Activated CD8-positive, alpha-beta memory T cell treated with anti-CD3 and anti-CD28 coated beads for 4 hours (primary cell): ENCODE measurements around the gene EGR4.
A peak's percentile ranks its signal among the peaks of the same experiment; 100 is the strongest.

Experiments used
- DNase-seq, 2 donors: peaks; one replicate each; pipeline ENCODE4 v3.0.0-alpha.2; 2020; ENCODE audit warnings: low read depth in 2 of 2

EGR4 gene

DNA sequence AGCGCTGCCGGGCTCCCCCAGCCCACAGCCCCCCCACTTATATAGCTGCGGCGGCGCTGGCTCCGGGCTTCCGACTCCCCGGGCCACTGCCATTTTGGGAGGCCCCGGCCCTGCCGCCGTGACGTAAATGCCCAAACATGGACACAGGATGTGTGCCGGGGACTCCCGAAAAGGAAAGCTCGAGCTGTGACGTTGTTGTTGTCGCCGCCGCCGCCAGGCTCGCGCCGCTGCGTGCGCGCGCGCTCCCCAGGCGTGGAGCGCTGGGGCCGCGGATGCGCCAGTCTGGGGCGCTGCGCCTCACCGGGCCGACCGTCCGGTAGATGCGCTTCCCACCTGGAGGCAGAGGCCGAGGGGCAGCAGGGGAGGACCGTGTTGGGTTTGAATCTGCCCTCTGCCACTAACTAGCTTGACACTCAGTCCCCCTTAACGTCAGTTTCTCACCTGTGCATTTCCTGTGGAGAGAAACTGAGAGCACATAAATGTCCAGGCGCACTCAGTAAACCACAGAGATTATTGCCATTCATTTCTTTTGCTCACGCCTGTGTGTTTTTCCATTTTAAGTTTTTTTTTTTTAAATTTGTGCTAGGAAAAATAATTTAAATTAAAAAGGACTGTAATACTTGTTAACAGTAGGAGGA, at the start of gene EGR4:
Gene EGR4, minus strand, starts transcription at position 15 of the 638 bp plus-strand sequence. CDS start 231 bp downstream, outside the sequence.
- peak; percentile 73 to 87 for DNase-seq

DNA sequence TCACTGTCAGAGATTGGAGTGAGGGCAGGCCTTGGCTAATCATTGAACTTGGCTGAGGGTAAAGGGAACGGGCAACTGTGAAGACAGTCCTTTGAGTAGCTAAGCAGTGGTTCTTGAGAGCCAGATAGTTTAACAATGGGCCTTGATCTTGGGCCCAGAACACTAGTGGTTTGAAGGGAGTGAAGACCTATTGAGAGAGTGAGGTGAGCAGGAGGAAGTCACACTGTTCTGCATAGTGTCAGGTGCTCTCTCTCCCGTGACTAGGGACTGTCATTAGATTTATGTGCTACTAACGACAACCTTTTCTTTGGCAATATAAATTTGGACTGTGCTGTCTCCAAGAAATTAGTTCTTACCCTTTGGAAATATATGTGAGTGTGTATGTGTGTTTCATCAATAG, 47.7 kb upstream of the EGR4 start:
- DNase-seq, result no peak

DNA sequence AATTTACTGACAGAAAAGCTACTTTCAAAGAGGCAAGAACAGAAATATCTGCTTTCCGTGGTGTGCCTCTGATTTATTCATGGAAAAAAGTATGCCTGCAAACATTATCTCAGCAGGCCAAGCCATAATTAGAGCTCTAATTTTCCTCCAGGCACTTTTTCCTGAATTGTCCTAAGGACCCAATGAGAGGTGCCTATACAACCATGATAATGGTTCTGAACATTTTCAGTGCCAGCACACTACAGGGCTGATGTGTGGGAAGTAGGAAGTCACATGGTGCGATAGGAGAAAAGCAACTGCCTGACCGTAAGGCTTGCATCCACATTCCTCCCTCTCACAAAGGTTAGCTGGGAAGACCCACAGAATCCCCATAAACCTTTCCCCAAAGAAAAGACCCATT, 45.9 kb upstream of the EGR4 start:
- no peak for DNase-seq

GRCh38 chr2:73337828-73338227, 44.5 kb upstream of the EGR4 start:
- DNase-seq, result no peak

GRCh38 chr2:73334620-73335019, 41.3 kb upstream of the EGR4 start:
- no peak for DNase-seq

DNA sequence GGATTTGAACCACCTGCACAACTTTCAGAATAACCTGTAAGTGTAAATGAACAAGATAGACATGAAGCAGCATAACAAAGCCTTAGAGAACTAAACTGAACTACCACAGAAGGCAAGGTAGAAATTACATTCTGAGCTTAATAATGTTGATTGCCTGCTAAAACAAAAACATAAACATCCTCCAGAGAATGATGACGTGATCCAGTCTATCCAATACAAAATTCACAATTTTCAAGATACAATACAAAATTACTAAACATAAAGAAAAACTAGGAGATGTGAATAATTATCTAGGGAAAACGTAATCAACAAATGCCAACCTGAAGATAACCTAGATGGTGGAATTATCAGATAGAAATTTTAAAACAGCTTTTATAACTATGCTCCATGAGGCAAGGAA, 40.7 kb upstream of the EGR4 start:
- no peak for DNase-seq

- no peak for DNase-seq
Measured at GRCh38 chr2:73333564-73333963, 40.2 kb upstream of the EGR4 start.

DNA sequence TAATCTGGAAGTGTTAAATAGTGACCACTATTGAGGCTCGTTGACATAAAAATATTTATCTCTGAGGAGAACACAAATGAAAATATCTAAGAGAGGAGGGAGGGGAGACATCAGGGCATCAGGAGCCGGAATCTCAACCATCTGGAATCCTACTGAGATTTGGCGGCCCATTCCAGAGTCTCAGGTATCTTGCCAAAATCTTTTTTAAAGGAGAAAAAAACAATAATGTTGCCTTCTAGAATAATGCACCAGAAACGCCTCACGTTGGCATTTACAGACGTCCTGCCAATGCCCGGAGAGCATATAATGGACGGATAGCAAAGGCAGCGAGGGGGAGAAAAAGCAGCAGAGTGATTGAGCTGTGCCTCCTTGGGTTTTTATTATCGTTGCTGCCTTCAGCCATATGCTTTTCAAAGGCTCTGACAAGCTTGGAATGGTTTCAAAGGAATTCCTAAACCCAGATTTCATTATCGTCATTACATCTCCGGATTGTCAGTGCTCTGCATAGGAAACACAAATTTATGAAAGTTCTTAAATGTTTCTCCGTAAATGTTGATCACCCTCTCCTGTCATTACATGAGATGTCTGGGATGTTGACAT, 30.9 kb upstream of the EGR4 start:
- no peak for DNase-seq

DNA sequence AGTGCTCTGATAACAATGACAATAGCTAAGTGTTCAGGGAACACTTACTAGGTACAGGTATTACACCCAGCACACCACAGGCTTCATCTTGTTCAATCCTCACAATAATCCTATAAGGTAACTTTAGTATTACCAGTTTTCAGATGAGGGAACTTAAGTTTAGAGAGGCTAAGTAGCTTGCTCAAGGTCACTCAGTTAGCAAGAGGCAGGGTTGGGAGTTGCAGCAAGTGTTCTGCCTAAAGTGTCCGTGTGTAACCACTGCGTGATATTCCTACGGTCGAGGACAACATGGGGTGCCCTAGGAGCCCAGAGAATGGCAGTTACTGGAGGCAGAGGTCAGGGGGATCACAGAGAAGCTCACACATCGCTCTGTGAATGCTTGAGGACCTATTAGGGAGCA, 30.2 kb upstream of the EGR4 start:
- no peak for DNase-seq

DNA sequence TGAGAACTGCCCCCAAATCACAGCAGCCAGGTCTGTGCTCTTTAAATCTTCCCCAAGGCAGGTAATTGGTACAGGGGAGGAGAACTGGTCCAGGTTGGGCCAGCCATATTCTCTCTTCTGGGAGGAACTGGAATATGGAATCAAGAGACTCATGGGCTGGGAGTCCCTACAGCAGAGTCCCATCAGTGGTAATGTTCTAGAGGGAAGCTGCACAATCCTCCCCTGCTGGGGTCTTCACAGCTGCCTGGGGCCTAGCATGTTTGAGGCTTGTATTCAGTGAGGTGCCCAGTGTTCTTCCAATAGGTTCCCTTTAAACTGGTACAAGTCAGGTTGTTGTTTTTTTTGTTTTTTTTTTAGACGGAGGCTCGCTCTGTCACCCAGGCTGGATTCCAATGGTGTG, 21.1 kb upstream of the EGR4 start:
- no peak for DNase-seq

DNA sequence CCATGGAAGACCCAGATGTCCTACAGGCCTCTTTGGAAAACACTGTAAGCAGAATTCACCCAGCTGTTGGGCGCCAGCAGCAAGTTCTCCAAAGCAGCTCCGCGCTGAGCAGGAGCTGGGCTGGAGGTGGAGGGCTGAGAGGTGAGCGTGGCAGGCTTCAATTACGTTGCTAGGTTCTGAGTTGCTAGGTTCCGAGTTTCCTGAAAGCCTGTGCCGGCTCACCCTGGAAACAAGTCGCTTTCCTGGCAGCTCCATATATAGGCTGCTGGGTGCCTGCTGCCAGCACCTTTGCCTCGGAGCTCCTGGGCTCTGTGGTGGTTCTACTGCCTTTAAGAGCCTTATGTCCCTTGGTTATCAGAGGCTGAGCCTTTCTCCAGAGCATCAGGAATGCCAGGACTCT, 14.4 kb upstream of the EGR4 start:
- no peak for DNase-seq

DNA sequence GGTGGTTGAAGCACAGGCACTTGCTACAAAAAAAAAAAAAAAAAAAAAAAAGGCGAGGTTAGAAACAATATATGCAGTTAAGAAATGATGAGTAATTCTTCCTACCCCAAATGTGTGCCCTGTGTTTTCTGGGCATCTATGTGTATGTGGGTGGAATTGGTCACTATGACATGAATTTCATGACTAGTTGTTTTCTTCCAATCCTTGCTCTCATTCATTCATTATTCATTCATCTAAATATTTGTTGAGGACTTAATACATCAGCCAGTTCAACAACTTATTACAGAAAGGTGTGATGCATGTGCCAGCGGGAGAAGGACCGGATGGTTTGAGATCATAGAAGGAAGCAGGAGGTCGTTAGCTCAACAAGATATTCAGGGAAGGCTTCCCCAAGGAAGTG, 8.3 kb upstream of the EGR4 start:
- no peak for DNase-seq

- no peak for DNase-seq
Measured at GRCh38 chr2:73300926-73301325, 7.6 kb upstream of the EGR4 start.

GRCh38 chr2:73297586-73297985, 4.2 kb upstream of the EGR4 start:
- DNase-seq, result no peak

DNA sequence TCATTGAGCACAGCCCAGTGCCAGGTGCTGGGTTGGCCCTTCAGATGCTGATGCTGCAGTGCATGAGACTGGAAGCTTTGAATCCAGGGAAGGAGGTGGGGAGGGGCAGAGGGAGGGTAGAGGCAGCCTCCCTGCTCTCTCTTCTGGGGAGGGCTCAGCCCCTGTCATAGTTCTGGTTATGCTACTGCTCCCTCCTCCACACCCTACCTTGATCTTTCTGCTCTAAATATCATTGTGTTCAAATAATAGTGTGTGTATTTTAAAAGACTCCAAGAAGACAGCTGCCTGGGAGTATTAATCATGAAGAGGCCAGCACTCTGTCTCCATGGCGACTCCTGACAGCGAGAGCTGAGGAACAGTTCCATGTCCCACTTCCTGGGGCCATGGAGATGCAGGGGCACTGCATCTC, 3.8 kb upstream of the EGR4 start:
- DNase-seq, result no peak

DNA sequence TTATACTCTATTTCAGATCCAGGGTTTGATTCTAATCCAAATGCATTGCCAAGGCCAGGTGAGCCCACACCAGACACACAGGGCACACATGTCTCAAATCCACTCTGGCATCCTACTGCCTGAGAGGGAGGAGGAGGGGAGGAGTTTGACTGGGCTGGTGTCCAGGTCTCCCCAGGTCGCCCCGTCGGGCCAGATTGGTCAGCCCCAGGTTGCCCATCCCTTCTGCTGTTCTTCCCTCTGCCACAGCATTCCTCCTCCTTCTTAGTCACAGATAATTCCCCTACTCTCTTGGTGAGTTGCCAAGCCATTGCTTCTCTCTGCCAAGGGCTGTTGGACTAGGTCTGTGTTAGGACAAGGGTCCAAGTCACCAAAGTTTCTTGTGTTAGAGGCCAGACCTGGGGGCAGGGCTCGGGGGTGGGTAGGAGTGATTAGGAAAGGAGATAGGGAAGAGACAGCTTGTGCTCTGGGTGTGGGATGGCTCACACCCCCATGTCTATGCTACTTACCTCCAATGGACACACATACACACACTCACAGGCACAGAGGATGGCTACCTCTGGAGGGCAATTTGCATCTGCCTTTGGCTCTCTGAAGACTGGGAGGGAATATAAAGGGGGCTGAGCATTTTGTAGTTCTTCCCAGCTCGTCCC, 2.5 kb upstream of the EGR4 start:
- no peak for DNase-seq

GRCh38 chr2:73294239-73294638, 891 bp upstream of the EGR4 start:
- DNase-seq, result no peak

DNA sequence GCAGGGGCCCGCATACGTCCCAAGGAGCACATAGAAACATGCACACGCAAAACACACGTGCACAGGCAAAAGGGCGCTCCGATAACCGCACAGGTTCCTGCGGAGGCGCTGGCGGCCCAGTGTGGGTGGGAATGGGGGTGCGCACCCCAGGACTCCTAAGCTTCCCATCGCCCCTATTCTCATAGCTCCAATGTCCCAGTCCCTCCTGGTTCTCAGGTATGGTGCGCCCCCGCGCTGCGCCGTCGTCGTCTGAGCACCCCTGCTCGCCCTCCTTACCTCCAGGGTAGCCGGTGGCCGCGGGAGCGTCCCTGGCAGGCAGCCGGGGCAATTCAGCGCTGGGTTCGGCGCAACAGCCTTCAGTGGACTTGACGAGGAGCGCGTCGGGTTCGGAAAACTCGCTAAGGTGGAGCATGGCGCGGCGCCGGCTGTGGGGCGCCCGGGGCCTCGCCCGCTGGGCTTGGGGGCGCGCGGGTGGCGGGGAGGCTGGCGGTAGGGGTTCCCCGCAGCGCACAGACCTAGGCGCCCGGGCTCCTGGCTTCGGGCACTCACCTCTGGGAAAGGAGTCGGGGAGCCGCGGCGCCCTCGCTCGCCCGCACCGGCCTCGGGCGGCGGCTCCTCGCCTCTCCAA, 328 bp downstream of the EGR4 start:
- no peak for DNase-seq

- DNase-seq, result no peak
Measured at GRCh38 chr2:73292316-73292905, 937 bp downstream of the EGR4 start.

- no peak for DNase-seq
Measured at GRCh38 chr2:73291461-73292315, 1.7 kb downstream of the EGR4 start.

DNA sequence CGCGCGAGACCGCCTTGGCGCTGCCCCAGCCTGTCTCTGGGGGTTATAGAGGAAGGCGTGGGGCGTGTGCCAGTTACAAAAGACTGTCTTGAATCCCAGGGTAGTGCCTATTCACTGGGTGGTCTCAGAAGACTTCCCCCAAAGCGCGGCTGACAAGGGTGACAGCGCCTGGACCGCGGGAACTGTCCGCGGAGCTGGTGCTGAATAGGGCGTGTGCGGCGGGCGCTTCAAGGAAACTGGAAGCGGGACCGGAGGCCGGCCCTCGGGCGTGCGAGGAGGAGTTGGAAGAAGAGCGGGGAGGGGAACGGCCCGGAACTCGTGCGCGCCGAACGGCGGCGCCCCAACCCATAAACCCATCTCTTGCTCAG, 2.3 kb downstream of the EGR4 start:
- no peak for DNase-seq
